OCI-LY1 (cell line): ENCODE data around the gene PIR.

Experiments used
- H2AFZ ChIP-seq: fragments of 200-600 bp; sonication (generic), shearing (Covaris generic); 2 replicates; pipeline ENCODE4 v1.6.0; 2014; ENCODE audit warnings: antibody characterized with exemption, mild to moderate bottlenecking, low read length
- H3F3A ChIP-seq: fragments of 200-600 bp; sonication (generic), shearing (Covaris generic); 2 replicates; pipeline ENCODE4 v1.6.0; 2014; ENCODE audit warnings: mild to moderate bottlenecking, antibody characterized with exemption, low read length, moderate library complexity; ENCODE audit not compliant: insufficient read depth
- H3K27ac ChIP-seq: fragments of 200-600 bp; sonication (generic); 2 replicates; pipeline ENCODE4 v1.5.1; 2014; ENCODE audit warnings: low read length, mixed run types, mild to moderate bottlenecking, low read depth; ENCODE audit not compliant: poor library complexity, severe bottlenecking
- H3K27me3 ChIP-seq: fragments of 200-600 bp; sonication (generic); 2 replicates; pipeline ENCODE4 v1.6.0; 2014; ENCODE audit warnings: antibody characterized with exemption, mild to moderate bottlenecking, low read length, moderate library complexity; ENCODE audit not compliant: insufficient read depth
- H3K36me3 ChIP-seq: fragments of 200-600 bp; sonication (generic); 2 replicates; pipeline ENCODE4 v1.6.1; 2014; ENCODE audit warnings: mild to moderate bottlenecking, antibody characterized with exemption, low read length, moderate library complexity, mixed read lengths; ENCODE audit not compliant: insufficient read depth
- H3K4me1 ChIP-seq: fragments of 200-600 bp; sonication (generic); 2 replicates; pipeline ENCODE4 v1.5.1; 2014; ENCODE audit warnings: mild to moderate bottlenecking, low read length, moderate library complexity; ENCODE audit not compliant: insufficient read depth, severe bottlenecking
- H3K4me2 ChIP-seq: fragments of 200-600 bp; sonication (generic), shearing (Covaris generic); 2 replicates; pipeline ENCODE4 v1.6.1; 2014; ENCODE audit warnings: low read length
- H3K4me3 ChIP-seq: fragments of 200-600 bp; sonication (generic); 2 replicates; pipeline ENCODE4 v1.5.1; 2014; ENCODE audit warnings: low read length, low read depth, mild to moderate bottlenecking, mixed read lengths; ENCODE audit not compliant: poor library complexity, severe bottlenecking
- H3K79me2 ChIP-seq: fragments of 200-600 bp; shearing (Covaris generic); 2 replicates; pipeline ENCODE4 v1.6.1; 2016; ENCODE audit warnings: mixed run types, low read length, mixed read lengths; ENCODE audit not compliant: insufficient read depth
- H3K9ac ChIP-seq: fragments of 200-600 bp; sonication (generic), shearing (Covaris generic); 2 replicates; pipeline ENCODE4 v1.6.1; 2014; ENCODE audit warnings: mild to moderate bottlenecking, low read length, mixed read lengths
- H3K9me2 ChIP-seq: fragments of 200-600 bp; sonication (generic), shearing (Covaris generic); 2 replicates; pipeline ENCODE4 v1.6.1; 2014; ENCODE audit warnings: low read depth, mild to moderate bottlenecking, low read length, mixed read lengths
- H3K9me3 ChIP-seq: fragments of 200-600 bp; shearing (Covaris generic); 2 replicates; pipeline ENCODE4 v1.6.1; 2014; ENCODE audit warnings: low read length, mixed read lengths
- H4K20me1 ChIP-seq: fragments of 200-600 bp; sonication (generic), shearing (Covaris generic); 2 replicates; pipeline ENCODE4 v1.6.0; 2016; ENCODE audit warnings: mild to moderate bottlenecking, low read length; ENCODE audit not compliant: insufficient read depth
- CTCF ChIP-seq: fragments of 200-600 bp; sonication (generic), shearing (Covaris generic); IDR thresholded peaks from 2 replicates; pipeline ENCODE4 v1.5.1; 2017; ENCODE audit warnings: mild to moderate bottlenecking, antibody characterized with exemption, low read length, moderate library complexity, mixed read lengths
- EZH2 ChIP-seq: fragments of 200-600 bp; sonication (generic), shearing (Covaris generic); IDR thresholded peaks from 2 replicates; pipeline ENCODE4 v1.8.0; 2017; ENCODE audit warnings: borderline replicate concordance, mixed run types, mild to moderate bottlenecking, antibody characterized with exemption, low read length, moderate library complexity, mixed read lengths

PIR gene

GRCh38 chrX:15366506-15367352 lies 126.4 kb downstream of the PIR start:
- Histone ChIP-seq H4K20me1 (no peaks in the 10 kb centered on the region), H3K4me2 (no peak overlapping the region), H3K27ac (no peak overlapping the region), H2AFZ (no peak overlapping the region), H3K4me1 (no peaks in the 10 kb centered on the region), H3K9me3 (no peaks in the 10 kb centered on the region), H3K9ac (no peak overlapping the region), H3K36me3 (no peaks in the 10 kb centered on the region), H3F3A (no peaks in the 10 kb centered on the region), H3K9me2 (no peaks in the 10 kb centered on the region), H3K79me2 (no peaks in the 10 kb centered on the region), H3K27me3 (no peaks in the 10 kb centered on the region), H3K4me3 (no peak overlapping the region)
- TF ChIP-seq EZH2 (no peak), CTCF (no peak)

- Histone ChIP-seq H3K79me2 (no peaks in the 10 kb centered on the region), H3K9me2 (no peaks in the 10 kb centered on the region), H3K4me3 (no peak overlapping the region), H3K27me3 (no peaks in the 10 kb centered on the region), H3K36me3 (no peaks in the 10 kb centered on the region), H3K4me1 (no peaks in the 10 kb centered on the region), H4K20me1 (no peaks in the 10 kb centered on the region), H3K4me2 (no peak overlapping the region), H3K9me3 (no peaks in the 10 kb centered on the region), H3K9ac (no peak overlapping the region), H2AFZ (no peak overlapping the region), H3K27ac (no peak overlapping the region), H3F3A (no peaks in the 10 kb centered on the region)
- TF ChIP-seq EZH2, result no peak
- no peak for TF ChIP-seq CTCF
Observed at GRCh38 chrX:15359701-15360100, 133.4 kb downstream of the PIR start.

- Histone ChIP-seq H3K4me2 (no peak overlapping the region), H3K27me3 (no peaks in the 10 kb centered on the region), H3K9ac (no peak overlapping the region), H4K20me1 (no peaks in the 10 kb centered on the region), H2AFZ (no peak overlapping the region), H3K4me1 (no peaks in the 10 kb centered on the region), H3K9me3 (no peaks in the 10 kb centered on the region), H3K9me2 (no peaks in the 10 kb centered on the region), H3K27ac (no peak overlapping the region), H3K4me3 (no peak overlapping the region), H3K36me3 (no peaks in the 10 kb centered on the region), H3K79me2 (no peaks in the 10 kb centered on the region), H3F3A (no peaks in the 10 kb centered on the region)
- no peak for TF ChIP-seq CTCF
- TF ChIP-seq EZH2, result no peak
Observed at GRCh38 chrX:15358533-15358932, 134.6 kb downstream of the PIR start.
